Gastrocnemius medialis (tissue), 4 donors: ENCODE measurements around the gene FBXO22. TPM values are rescaled to one million over a fixed set of nuclear protein-coding genes. Genes with fewer than 3 reads are reported as not detected.
"Not testable (repeated sequence)": the region's sequence is repeated elsewhere in the genome, so short reads cannot be mapped to it uniquely, and the experiment has no call there.

Source experiments
- ATAC-seq, 2 donors: fragments of 150-250 bp; one replicate each; pipeline ENCODE4 v1.9.1; 2016
- DNase-seq, 2 donors: peaks; one replicate each; pipeline ENCODE4 v3.0.0-alpha.2; 2019
- H3K27ac ChIP-seq, 4 donors: fragments of 200-600 bp; sonication (generic); 1 replicate in 1 of 4; 2 replicates in 3 of 4; pipeline ENCODE4 v1.5.1; 2016 to 2018; ENCODE audit warnings: mild to moderate bottlenecking in 2 of 4, moderate library complexity in 1 of 4
- H3K27me3 ChIP-seq, 3 donors: fragments of 200-600 bp; sonication (generic) in 2 of 3; 1 replicate in 1 of 3; 2 replicates in 2 of 3; pipeline versions ENCODE4 v1.5.1 to v1.6.0; 2016 to 2019; ENCODE audit warnings: mild to moderate bottlenecking in 1 of 3, moderate library complexity in 1 of 3
- H3K36me3 ChIP-seq, 2 donors: fragments of 200-600 bp; sonication (generic) in 1 of 2; one replicate each; pipeline ENCODE4 v1.5.1; 2017 to 2018
- H3K4me1 ChIP-seq, 2 donors: fragments of 200-600 bp; sonication (generic) in 1 of 2; one replicate each; pipeline ENCODE4 v1.5.1; 2016 to 2017; ENCODE audit warnings: mild to moderate bottlenecking in 2 of 2
- H3K4me3 ChIP-seq, 4 donors: fragments of 200-600 bp; sonication (generic) in 3 of 4; 1 replicate in 1 of 4; 2 replicates in 3 of 4; pipeline ENCODE4 v1.5.1; 2016 to 2019; ENCODE audit warnings: mild to moderate bottlenecking in 2 of 4
- H3K9me3 ChIP-seq, 3 donors: fragments of 200-600 bp; sonication (generic) in 2 of 3; 1 replicate in 1 of 3; 2 replicates in 2 of 3; pipeline ENCODE4 v1.5.1; 2016 to 2019
- POLR2A ChIP-seq, 2 donors: fragments of 450-650 bp; IDR thresholded peaks; one replicate each; pipeline ENCODE4 v1.6.1; 2017; ENCODE audit warnings: antibody characterized with exemption in 2 of 2, mild to moderate bottlenecking in 2 of 2, moderate library complexity in 2 of 2
- in situ Hi-C, 4 donors: fragments of 200-750 bp; cut with MboI; loops; one replicate each; pipeline versions ENCODE4 v1.15.0 to v1.8.0; 2017; ENCODE audit warnings: low sequenced_read_pairs in 4 of 4
- intact Hi-C: fragments of 100-400 bp; cut with DNase I; formaldehyde crosslinking; loops from one replicate; pipeline ENCODE4 v1.15.1; 2023; ENCODE audit warnings: low total_unique reads
- total RNA-seq, 4 donors: library from RNA; depleted of rRNA; stranded (reverse); fragments of >200 nt; gene quantifications; one replicate each; pipeline versions ENCODE4 v1.1.0 to v1.2.3, GENCODE V29; 2016
- TF ChIP-seq, protein P1 (sequence below), 5 experiments: fragments of 450-650 bp in 3 of 5; fragments of 200-600 bp in 2 of 5; sonication (generic) in 2 of 5; IDR thresholded peaks in 4 of 5; conservative IDR thresholded peaks in 1 of 5; 1 replicate in 4 of 5; 2 replicates in 1 of 5; pipeline ENCODE4 v1.5.1; 2016 to 2019; ENCODE audit warnings: antibody characterized with exemption in 5 of 5, mild to moderate bottlenecking in 3 of 5, moderate library complexity in 3 of 5

Gene FBXO22
- total RNA-seq, 4 donors from 2014 or later = 12.3 to 13.9 (median 13.0) TPM

DNA sequence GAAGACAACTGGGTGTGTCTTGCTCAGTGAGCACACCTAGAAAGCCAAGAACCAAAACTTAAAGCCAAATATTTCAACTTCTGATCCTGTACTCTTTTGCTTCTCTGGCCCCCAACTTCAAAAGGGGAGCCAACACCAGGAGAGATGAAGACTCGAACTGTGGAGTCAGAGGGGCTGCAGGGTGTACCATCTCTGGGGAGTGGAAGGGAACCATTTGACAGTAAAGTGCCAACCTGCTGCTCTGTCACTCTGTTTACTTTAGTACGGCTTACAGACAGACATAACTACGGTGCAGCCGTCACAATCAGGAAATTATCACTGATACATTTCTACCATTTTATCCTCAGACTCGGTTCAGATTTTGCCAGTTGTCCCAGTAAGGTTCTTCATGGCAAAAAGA lies 1.6 kb downstream of the FBXO22 start:
- peaks cover 0 to 4% of the 10 kb centered on the region in 2 donors for H3K36me3 ChIP-seq
- in situ Hi-C loops (no loop called here), intact Hi-C loops (loop anchor here (10.0 kb wide), 1 partner anchor 90 kb away; no protein-coding TSS in a partner anchor)
- no peak overlapping the region for H3K27ac ChIP-seq
- no peaks in the 10 kb centered on the region for H3K27me3 ChIP-seq
- no peak for DNase-seq
- peaks cover 3 to 13% of the 10 kb centered on the region in 2 donors for H3K4me1 ChIP-seq
- TF ChIP-seq POLR2A (IDR thresholded peaks at IDR 0.05) = no peak
- TF ChIP-seq, protein P1, sequence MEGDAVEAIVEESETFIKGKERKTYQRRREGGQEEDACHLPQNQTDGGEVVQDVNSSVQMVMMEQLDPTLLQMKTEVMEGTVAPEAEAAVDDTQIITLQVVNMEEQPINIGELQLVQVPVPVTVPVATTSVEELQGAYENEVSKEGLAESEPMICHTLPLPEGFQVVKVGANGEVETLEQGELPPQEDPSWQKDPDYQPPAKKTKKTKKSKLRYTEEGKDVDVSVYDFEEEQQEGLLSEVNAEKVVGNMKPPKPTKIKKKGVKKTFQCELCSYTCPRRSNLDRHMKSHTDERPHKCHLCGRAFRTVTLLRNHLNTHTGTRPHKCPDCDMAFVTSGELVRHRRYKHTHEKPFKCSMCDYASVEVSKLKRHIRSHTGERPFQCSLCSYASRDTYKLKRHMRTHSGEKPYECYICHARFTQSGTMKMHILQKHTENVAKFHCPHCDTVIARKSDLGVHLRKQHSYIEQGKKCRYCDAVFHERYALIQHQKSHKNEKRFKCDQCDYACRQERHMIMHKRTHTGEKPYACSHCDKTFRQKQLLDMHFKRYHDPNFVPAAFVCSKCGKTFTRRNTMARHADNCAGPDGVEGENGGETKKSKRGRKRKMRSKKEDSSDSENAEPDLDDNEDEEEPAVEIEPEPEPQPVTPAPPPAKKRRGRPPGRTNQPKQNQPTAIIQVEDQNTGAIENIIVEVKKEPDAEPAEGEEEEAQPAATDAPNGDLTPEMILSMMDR (IDR thresholded peaks at IDR 0.05 in 4 of 5, conservative IDR thresholded peaks at IDR 0.05 in 1 of 5) = no peak
- no peak for ATAC-seq
- H3K4me3 ChIP-seq = no peak overlapping the region
- no peaks in the 10 kb centered on the region for H3K9me3 ChIP-seq

DNA sequence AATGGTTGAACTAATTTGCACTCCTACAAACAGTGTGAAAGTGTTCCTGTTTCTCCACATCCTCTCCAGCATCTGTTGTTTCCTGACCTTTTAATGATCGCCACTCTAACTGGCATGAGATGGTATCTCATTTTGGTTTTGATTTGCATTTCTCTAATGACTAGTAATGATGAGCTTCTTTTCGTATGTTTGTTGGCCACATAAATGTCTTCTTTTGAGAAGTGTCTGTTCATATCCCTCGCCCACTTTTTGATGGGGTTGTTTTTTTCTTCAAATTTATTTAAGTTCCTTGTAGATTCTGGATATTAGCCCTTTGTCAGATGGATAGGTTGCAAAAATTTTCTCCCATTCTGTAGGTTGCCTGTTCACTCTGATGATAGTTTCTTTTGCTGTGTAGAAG lies 6.7 kb downstream of the FBXO22 start:
- H3K9me3 ChIP-seq, H3K36me3 ChIP-seq, H3K27me3 ChIP-seq, H3K27ac ChIP-seq, in situ Hi-C loops, intact Hi-C loops, H3K4me1 ChIP-seq, DNase-seq, ATAC-seq, H3K4me3 ChIP-seq: not testable (repeated sequence)

DNA sequence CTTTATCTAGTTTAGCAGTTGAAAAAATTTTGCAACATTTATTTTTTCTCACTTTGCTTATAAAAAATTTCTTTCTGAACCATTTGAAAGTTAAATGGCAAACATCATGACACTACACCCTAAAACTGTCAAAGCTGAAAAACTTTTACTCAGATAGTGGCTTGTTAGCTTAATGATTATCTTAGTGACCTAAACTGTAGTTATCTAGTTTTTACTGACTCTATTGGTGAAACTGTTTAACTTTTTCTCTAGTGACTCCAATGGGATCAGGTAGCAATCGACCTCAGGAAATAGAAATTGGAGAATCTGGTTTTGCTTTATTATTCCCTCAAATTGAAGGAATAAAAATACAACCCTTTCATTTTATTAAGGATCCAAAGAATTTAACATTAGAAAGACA lies 13.3 kb downstream of the FBXO22 start:
- ATAC-seq = no peak
- intact Hi-C loops (no loop called here), in situ Hi-C loops (no loop called here)
- Histone ChIP-seq H3K27ac (no peak overlapping the region), H3K4me3 (no peak overlapping the region), H3K36me3 (peaks cover 0 to 10% of the 10 kb centered on the region in 2 donors), H3K9me3 (no peaks in the 10 kb centered on the region), H3K27me3 (no peaks in the 10 kb centered on the region), H3K4me1 (peaks cover under 1 to 7% of the 10 kb centered on the region in 2 donors)
- TF ChIP-seq POLR2A (IDR thresholded peaks at IDR 0.05) = no peak
- TF ChIP-seq, protein P1 (IDR thresholded peaks at IDR 0.05 in 4 of 5, conservative IDR thresholded peaks at IDR 0.05 in 1 of 5) = no peak
- no peak for DNase-seq

DNA sequence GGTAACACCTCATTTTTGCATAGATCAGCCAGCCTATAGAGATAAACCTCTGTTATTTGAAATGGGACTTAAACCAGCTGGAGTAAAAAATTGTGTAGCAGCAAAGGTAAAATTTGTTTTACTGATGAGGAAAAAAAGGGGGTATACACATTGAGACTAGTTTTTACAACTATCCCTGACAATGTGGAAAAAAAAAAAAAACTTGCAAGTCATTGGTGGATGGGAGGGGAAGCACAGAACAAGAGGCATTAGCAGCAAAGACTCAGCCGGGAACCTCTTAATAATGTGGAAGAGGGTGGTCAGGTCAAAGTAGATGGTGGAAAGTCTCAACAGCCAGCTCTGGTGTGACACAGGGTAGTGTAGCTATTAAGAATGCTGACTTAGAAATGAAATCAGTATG lies 14.5 kb downstream of the FBXO22 start:
- DNase-seq (no peak), ATAC-seq (no peak)
- Histone ChIP-seq H3K4me3 (no peak overlapping the region), H3K27me3 (no peaks in the 10 kb centered on the region), H3K4me1 (peaks cover 9 to 18% of the 10 kb centered on the region in 2 donors), H3K27ac (no peak overlapping the region), H3K9me3 (no peaks in the 10 kb centered on the region), H3K36me3 (peaks cover 0 to 10% of the 10 kb centered on the region in 2 donors)
- no peak for TF ChIP-seq POLR2A (IDR thresholded peaks at IDR 0.05)
- TF ChIP-seq, protein P1 (IDR thresholded peaks at IDR 0.05 in 4 of 5, conservative IDR thresholded peaks at IDR 0.05 in 1 of 5) = no peak
- in situ Hi-C loops = no loop called here
- intact Hi-C loops = no loop called here

DNA sequence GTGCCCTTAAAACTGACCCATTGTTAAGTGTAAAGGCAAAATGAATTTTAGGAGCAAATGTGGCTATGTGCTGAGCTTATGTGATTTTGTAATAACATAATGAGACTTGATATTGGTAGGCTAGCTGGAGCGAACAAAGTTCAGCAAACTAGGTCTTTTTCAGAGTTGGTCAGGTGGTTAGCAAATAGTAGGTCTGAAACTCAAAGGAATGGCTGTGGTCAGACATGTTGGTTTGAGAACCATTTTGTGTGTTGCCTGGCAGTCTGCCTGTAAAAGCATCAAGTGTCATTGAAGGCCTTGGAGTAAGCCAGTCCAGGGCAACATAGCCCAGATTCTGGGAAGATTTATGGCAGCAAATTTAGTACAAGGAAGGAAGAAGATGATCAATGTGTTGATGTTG lies 16.4 kb downstream of the FBXO22 start:
- intact Hi-C loops = no loop called here

More for the DNA sequence above, 16.4 kb downstream of the FBXO22 start:
- Histone ChIP-seq H3K4me3 (no peak overlapping the region), H3K36me3 (peaks cover 0 to 10% of the 10 kb centered on the region in 2 donors), H3K27me3 (no peaks in the 10 kb centered on the region), H3K4me1 (peaks cover 14 to 26% of the 10 kb centered on the region in 2 donors), H3K9me3 (no peaks in the 10 kb centered on the region), H3K27ac (no peak overlapping the region)
- no peak for TF ChIP-seq POLR2A (IDR thresholded peaks at IDR 0.05)
- TF ChIP-seq, protein P1 (IDR thresholded peaks at IDR 0.05 in 4 of 5, conservative IDR thresholded peaks at IDR 0.05 in 1 of 5) = no peak
- DNase-seq (no peak), ATAC-seq (no peak)
- in situ Hi-C loops = no loop called here
